ENCODE measurements around the gene NFIA.

The NFIA gene

GRCh38 chr1:61160526-61160925 is 78.2 kb downstream of the NFIA start:
- no peak for DNase-seq

GRCh38 chr1:61162520-61163258 is 80.3 kb downstream of the NFIA start:
- no peak for DNase-seq

DNA sequence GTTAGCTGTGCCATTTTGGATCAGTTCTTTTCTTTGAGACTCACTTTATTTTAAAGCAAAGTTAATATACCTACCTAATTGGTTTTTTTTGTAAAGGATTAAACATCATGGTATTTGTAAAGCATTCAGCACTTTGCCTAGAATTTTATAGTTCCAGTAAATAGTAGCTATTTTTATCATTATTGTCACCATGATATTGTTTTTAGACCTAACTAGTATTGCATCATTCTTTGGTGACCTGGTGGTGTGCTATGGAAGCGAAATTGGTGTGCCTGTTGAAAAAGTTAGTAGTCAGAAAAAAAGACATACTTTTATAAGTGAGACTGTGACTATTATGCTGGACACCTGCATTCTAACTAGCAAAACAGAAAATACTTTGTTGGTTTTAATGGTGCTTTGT is 81.0 kb downstream of the NFIA start:
- DNase-seq: no peak

- no peak for DNase-seq
Measured at GRCh38 chr1:61165402-61165801, 83.0 kb downstream of the NFIA start.

DNA sequence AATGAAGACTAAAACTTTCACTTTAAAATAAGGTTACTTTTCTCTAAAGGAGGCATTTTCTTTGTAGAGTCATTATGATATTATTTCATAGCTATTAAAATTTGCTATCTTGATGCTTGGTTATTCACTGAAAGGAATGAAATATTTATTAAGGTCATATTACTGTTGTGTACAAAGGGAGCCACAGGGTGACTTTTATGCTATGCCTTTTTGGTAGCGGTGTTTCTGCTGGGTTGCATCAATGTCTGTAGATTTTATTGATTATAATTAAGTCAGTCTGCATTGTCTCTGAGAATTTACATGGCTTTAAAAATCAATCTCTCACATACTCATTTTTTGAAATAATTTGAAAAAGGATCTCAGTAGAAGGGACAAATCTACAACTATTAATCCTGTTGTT is 84.9 kb downstream of the NFIA start:
- no peak for DNase-seq

DNA sequence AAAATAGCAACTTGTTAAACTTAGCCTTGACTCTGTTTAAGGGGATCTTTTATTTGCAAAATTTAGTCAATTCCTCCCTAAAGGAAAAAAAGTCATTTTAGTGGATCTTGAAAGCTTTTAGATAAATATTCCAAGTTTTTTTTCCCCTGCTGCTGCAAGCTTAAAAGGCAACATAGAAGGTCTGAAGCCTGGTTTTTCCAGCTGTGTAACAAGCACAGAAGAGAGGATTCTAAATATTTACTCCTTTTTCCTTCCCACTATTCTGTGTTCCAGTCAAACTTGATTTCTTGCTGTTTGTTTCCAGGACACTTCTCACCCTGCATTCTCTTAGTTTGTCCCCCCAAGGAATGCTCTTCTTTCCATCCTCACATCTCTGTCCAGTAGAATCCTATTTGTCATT is 86.7 kb downstream of the NFIA start:
- DNase-seq: no peak

- no peak for DNase-seq
Measured at GRCh38 chr1:61169634-61170033, 87.3 kb downstream of the NFIA start.

DNA sequence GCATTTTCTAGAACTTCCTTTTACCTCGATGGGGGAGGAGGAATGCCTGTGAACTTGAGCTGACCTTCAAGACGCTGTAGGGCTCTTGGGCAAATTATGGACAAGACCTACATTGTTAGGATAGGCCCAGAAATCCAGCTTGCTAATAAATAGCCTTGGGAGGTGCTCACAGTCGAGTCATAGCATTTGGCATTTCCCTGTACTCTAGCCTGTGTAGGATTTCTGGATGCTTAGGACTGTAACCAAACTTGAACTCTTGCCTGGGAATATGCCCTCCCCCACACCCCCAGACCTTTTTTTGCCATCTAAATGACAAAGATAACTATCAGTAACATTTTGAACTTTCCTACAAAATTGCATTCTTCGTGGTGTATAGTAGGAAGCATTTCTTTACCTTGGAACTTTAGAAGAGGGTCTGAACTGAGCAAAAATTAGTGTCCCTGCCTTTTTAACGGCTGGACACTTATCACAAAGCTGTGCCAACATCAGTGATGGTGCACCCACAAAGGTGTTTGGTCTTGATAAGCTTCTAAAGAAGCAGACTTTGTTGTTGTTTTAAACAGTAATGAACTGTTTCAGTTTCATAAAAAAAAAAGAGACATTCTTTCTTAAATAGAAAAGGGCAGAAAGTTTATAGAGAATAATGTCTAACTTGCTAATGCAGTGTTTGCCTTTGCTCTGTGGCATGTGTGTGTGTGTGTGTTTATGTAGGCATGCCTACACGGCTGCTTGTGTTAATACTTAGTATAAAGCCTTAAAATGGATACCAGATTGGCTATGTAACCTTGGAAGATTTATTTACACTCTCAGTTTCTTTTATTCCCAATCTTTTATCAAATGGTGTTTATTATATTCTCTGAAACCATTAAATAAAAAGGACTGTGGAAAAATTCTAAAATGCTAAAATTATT is 88.2 kb downstream of the NFIA start:
- DNase-seq: no peak

GRCh38 chr1:61171346-61171745 is 89.0 kb downstream of the NFIA start:
- DNase-seq: no peak

DNA sequence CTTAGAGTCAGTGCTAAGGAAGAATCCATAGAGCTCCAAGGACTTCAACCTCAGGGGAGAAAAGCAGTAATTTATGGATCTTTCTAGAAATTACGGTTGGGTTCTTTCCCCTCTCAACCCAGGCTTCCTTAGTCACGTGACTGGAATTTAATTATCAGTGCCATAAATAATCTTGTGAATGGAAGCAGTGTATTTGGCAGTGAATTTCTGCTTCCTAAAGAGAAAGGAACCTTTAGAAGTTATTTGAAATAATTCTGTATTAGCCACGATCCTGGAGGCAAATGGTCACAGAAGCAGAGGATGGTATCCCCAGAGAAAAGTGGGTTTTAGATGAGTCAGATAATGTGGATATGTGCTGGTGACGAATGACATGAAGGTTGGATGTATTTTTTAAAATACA is 89.6 kb downstream of the NFIA start:
- no peak for DNase-seq

DNA sequence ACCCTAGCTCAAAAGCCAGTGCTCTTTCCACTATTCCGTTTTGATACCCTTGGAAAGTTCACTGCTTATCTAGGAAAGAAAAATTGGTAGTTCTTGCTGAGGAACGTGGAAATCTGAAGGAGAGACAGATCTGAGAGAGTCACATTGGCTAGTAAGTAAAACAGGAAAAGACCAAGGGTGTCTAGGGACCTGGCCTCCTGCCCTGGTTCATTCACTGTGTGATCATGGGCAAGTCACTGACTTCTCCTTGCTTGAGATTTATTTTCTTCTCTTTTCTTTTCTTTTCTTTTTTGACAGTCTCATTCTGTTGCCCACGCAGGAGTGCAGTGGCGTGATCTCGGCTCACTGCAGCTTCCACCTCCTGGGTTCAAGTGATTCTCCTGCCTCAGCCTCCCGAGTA is 90.8 kb downstream of the NFIA start:
- DNase-seq: no peak

DNA sequence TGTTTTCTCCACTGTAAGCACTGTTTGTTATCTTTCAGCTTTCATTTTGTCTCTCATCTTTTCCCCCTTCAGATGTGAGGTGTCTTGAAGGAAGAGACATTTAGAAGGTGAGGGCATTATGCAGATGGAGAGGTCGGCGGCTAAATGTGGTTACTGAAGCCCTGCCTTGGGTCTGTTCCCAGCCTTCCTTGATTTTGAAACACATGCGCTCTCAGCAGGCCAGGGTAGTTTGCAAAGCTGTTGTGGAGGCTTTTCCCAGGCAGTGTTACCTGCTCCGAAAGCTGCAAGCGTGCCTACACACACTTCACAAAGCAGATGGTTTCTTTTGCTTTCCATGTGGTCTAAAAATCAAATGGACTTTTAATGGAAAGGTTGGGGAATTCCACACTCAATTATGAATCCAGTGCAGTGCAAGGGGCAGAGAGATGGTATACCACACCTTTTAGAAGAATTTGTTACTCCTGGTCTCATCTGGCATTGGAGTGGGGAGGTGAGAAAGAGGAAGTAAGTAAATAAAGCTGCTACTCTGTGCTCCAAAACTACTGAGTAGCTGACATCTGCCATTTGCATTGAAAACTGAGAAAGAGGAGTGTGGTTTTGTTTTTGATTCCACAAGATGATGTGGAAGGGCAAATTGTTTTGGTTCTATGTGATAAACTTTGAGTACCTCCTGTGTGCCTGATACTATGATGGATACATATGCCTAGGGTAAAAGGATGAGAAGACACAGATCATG is 91.9 kb downstream of the NFIA start:
- DNase-seq: no peak

GRCh38 chr1:61175976-61176375 is 93.6 kb downstream of the NFIA start:
- no peak for DNase-seq

GRCh38 chr1:61181067-61182038 is 99.0 kb downstream of the NFIA start:
- DNase-seq: no peak

GRCh38 chr1:61182049-61182448 is 99.7 kb downstream of the NFIA start:
- no peak for DNase-seq

DNA sequence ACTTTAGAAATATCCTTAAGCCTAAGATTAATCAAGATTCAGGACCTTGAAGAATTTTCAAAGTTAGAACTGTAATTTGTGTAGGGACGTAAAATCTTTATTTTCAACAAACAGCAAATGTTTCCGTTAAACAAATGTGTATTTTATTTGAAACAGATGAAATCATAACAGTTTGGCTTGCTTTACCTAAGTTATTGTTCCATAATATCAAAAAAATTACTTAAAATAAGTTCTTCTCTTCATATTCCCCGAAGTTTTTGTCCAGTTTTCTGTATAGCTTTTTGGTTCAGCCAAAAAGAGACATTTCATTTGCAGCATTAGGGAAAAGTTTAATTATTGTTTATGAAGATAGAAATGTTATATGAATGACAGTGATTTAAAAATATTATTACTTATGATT is 100.1 kb downstream of the NFIA start:
- no peak for DNase-seq

- no peak for DNase-seq
Measured at GRCh38 chr1:61183471-61184039, 101.2 kb downstream of the NFIA start.

DNA sequence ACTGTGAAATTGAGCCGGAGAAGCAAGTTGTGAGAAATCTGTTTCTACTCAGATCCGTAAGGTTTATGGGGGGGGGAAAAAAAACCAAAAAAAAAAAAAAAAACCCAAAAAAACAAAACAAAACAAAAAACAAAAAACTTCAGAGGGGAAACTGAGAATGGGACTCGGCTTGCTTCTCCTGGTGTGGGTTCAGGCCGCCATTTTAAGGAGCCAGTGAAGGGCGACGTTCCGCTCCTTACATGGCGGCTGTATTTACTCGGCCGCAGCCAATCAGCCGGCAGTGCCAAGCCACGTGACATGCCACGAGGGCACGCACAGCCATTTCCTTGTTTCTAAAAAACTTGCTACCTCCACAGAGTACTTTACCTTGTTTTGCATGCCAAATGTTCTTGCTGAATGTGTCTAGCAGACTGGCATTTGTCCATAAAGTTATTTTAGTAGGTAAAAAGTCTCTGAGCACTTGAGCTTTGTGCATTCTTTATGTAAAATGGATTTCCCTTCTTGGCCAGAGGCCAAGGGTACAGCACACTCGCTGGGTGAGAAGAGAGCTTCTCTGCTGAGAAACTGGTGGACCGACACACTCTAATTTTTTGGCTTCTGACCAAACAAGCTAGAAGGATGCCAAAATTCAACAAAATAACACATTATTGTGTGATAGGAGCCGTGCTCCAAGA is 101.8 kb downstream of the NFIA start:
- DNase-seq: no peak

GRCh38 chr1:61184714-61185106 is 102.3 kb downstream of the NFIA start:
- DNase-seq: no peak

GRCh38 chr1:61186753-61187152 is 104.4 kb downstream of the NFIA start:
- no peak for DNase-seq

DNA sequence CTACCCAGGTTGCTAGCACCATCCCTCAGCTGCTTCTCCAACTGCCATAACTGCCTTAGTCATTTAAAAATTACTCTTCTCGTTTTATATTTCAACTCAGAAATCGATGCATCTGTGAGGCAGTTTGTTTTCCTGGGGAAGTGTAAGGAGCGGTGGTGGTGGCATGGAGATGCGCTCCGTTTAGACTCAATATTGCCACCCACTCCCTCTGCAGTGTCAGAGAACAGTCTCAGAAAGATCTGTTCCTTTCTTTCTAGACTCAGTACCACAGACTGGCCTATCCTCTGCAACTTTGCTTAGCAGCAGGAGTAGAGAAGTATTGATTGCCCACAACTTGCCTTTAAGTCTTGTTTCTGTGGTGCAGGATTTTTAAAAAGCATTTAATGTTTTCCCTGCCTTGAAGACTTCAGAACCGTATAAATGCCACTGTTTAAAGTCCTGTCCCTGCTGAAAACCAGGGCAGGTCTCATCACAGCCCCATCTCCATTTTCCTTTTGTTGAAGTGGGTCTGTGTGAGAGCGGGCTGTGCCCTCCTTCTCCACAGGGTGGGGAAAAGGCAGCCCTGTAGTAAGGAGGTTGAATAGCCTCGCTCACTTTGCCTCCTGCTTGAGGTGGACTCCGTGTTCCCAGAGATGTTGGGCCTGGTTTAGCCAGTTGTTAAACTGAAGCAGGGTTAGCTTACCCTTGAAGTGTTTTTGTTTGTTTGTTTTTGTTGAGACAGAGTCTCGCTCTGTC is 105.2 kb downstream of the NFIA start:
- no peak for DNase-seq

Data from AML-193 (cell line).